H1 (cell line): Measurements from ENCODE around the gene FAM168B. TPM values are rescaled to one million over a fixed set of nuclear protein-coding genes. Genes with fewer than 3 reads are reported as not detected.

Experiments
- ATF2 ChIP-seq: IDR thresholded peaks from 2 replicates; pipeline ENCODE4 v1.6.1; 2012; ENCODE audit warnings: low read length, inconsistent platforms
- EGR1 ChIP-seq: IDR thresholded peaks from 2 replicates; pipeline ENCODE4 v1.6.1; 2011; ENCODE audit warnings: low read depth, low read length, borderline replicate concordance
- SP1 ChIP-seq: IDR thresholded peaks from 2 replicates; pipeline ENCODE4 v1.6.1; 2011; ENCODE audit warnings: low read depth, low read length
- polyA plus RNA-seq, 7 experiments: library from polyadenylated mRNA; depleted of rRNA in 3 of 7; stranded (reverse) in 5 of 7; unstranded in 2 of 7; fragments of >200 nt in 5 of 7; fragments of 200-250 nt in 2 of 7; gene quantifications; 1 replicate in 5 of 7; 2 replicates in 1 of 7; 4 replicates in 1 of 7; pipeline versions ENCODE4 v1.2.1 to v1.2.3, GENCODE V29; 2011 to 2013; ENCODE audit warnings: missing spikeins in 2 of 7, mixed read lengths in 2 of 7
- total RNA-seq: library from RNA; stranded (reverse); fragmentation: NEBNext Ultra II Directional; extraction: Animal tissue kit (Norgen Biotek cat#: 25700); gene quantifications from 2 replicates; pipeline ENCODE4 v1.2.1, GENCODE V29; 2021

FAM168B gene
- total and polyA plus RNA-seq, 2 of the 8 experiments (the other 6 are each of a cell fraction or from before 2014, with no cell fraction given) = 61.9 to 123 TPM

GRCh38 chr2:131016826-131017741 lies 76.2 kb downstream of the FAM168B start (continued):
- no peak for TF ChIP-seq ATF2
- TF ChIP-seq EGR1 = no peak
- TF ChIP-seq SP1 = no peak
